Measurements from ENCODE around the gene IZUMO4.

DNA sequence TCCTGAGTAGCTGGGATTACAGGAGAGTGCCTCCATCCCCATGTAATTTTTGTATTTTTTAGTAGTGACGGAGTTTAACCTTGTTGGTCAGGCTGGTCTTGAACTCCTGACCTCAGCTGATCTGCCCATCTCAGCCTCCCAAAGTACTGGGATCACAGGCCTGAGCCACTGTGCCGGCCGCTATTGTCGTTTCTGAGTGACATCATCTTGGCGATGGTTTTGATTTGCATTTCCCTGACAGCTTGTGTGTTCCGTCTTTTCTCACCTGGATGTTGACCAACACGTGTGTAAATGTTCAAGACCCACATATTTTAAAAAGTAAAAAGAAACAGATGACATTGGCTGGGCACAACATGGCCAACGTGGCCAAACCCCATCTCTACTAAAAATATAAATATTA is 32.9 kb upstream of the IZUMO4 start:
- TF ChIP-seq POLR2A (IDR thresholded peaks at IDR 0.05; ENCODE audit: low read depth, low read length) (no peak), TAF1 (IDR thresholded peaks at IDR 0.05; ENCODE audit: borderline replicate concordance, low read depth, low read length) (no peak)

Data from GM12892 (cell line).